ACHN (cell line): Measurements from ENCODE around the gene IL2RG.
A peak's percentile ranks its signal among the peaks of the same experiment; 100 is the strongest.

Experiments
- DNase-seq: peaks from one replicate; pipeline ENCODE4 v3.0.0-alpha.2; 2015
- in situ Hi-C: cut with HindIII; loops from 2 replicates; pipeline ENCODE4 v1.10.0; 2017; ENCODE audit warnings: low sequenced_read_pairs, low pct_ligation_motif_present, low pct_unique_long_range_greater_than_20kb

Gene IL2RG

GRCh38 chrX:71085900-71086299 lies 25.5 kb downstream of the IL2RG start:
- in situ Hi-C loops, result no loop called here

GRCh38 chrX:71082822-71083221 lies 28.6 kb downstream of the IL2RG start:
- in situ Hi-C loops, result no loop called here
- no peak for DNase-seq

More at GRCh38 chrX:71085900-71086299, 25.5 kb downstream of the IL2RG start:
- DNase-seq, result no peak

DNA sequence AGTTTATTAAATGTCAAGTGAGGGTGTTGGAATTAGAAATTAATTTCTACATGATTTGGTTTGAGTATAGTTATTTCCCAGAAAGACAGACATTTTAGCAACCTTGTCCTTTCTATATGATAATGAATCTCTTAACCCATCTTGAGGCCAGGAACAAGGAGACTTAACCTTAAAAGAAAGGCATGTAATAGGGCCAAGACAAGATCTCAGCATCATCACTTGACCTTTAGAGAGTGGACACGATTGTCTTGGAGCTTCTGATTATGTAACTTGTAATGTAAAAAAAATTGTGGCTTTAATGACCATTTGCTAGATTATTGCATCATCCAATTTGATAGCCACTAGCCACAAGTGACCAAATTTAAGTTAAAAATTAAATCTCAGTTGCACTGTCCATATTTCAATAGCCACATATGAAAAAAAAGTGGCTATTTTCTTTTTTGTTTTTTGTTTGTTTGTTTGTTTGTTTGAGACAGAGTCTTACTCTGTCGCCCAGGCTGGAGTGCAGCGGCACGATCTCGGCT lies 29.2 kb downstream of the IL2RG start:
- in situ Hi-C loops, result no loop called here
- no peak for DNase-seq

DNA sequence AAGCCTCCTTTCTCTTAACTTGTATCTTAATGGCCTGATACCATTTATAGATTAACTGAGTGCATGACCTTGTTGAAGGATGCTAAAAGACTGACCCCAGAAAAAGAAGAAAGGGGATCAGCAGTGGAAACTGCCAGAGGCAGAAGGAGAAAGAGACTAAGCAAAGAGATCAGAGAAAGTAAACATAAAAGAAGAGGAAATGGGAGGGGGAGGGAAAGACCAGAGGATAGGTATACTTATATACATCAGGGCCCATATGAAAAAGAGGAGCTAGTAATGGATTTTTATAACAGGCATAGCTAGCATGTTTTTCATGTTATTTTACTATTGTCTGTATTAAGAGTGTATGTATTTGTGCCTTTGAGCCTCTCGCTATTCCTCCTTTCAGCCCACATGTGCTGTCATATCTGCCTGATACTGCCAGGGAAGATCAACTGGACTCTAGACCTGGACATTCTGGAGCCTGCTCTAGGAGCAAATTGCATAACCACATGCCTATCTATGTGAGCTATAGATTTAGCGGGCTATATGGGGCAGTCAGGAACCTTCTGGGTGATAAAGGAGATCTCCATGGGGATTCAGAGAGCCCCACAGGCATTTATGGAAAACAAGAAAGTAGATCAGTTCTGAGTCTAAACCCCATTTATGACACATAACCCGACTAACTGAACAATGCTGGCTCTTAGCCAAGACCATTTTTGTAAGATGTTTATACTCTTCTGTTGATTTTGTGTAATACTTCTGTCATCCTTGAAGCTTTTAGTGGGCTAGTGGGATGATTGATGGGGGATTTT lies 29.9 kb downstream of the IL2RG start:
- no peak for DNase-seq
- in situ Hi-C loops, result no loop called here

DNA sequence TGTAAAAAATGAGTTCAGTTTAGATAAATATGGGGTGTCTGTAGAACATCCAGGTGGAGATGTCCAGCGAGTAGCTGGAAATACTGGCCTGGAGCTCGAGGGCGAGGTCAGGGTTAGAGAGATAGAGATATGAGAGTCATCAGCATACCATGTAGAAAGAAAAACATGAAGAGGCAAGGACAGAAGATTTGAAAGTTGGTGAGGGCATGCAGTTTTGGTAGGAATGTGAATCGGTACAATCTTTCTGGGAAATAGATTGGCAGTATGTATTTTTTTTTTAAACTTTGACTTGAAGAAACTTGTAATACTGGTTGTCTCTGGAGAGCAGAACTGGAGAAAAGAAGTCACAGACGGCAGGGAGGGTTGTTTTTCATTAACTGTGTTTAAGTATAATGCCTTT lies 40.8 kb downstream of the IL2RG start:
- DNase-seq, result no peak
- in situ Hi-C loops, result no loop called here

GRCh38 chrX:71068044-71068918 lies 43.1 kb downstream of the IL2RG start, which contains the start of gene SNX12:
Gene SNX12 (minus strand): TSS chrX:71068334. CDS start chrX:71068306, 28 bp downstream.
- in situ Hi-C loops, result no loop called here
- peak; percentile 86 for DNase-seq

GRCh38 chrX:71067712-71068043 lies 43.7 kb downstream of the IL2RG start:
- DNase-seq, result no peak
- in situ Hi-C loops, result no loop called here

- no peak for DNase-seq
- in situ Hi-C loops, result no loop called here
Observed at GRCh38 chrX:71067089-71067488, 44.3 kb downstream of the IL2RG start.

DNA sequence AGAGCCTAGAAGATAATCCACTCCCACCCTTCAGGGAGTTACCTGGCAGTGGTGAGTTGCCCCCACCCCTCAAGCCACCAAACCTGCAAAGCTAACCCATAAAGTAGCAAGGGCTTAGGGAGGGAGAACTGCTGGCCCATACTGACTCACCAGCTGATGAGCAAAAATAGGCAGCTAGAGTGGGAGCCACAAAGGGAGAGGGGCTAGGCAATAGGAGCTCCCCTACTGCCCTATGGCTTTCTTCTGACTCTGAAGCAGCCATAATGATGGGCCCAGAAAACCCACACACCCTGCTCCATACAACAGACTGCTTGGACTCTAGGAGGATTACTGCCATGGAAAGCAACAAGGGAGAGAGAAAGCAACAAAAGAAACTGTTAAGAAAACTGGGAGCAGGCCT lies 51.2 kb downstream of the IL2RG start:
- in situ Hi-C loops, result no loop called here
- no peak for DNase-seq

- in situ Hi-C loops, result no loop called here
- no peak for DNase-seq
Observed at GRCh38 chrX:71057848-71058530, 53.4 kb downstream of the IL2RG start.
